HuH-7.5 (cell line): ENCODE measurements around the gene TERB2.
A peak's percentile ranks its signal among the peaks of the same experiment; 100 is the strongest.
"Not testable (repeated sequence)": the region's sequence is repeated elsewhere in the genome, so short reads cannot be mapped to it uniquely, and the experiment has no call there.

Experiments used
- DNase-seq: peaks from one replicate; pipeline ENCODE4 v3.0.0; 2011; ENCODE audit warnings: low spot score

The TERB2 gene, protein sequence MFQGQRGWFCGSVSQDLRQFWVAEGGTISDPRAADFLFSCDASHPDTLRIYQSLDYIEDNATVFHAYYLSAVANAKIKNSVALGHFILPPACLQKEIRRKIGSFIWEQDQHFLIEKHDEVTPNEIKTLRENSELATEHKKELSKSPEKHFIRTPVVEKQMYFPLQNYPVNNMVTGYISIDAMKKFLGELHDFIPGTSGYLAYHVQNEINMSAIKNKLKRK

DNA sequence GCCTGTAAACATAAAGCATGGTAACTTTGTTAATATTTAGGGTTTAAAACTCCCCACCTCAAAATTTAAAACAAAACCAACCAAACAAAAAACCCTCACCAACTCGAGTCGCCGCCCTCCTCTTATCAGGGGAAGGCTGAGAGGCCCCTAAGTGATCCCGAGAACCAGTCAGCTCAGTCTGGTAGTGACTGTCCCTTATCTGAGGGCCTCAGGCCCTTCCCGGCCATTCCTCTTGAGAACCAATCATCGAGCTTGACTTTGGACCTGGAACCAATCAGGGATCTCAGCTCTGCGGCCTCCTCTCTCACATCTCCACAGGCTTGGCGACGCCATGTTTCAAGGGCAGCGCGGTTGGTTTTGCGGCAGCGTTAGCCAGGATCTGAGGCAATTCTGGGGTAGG, at the start of gene TERB2:
TERB2 (plus strand) TSS at position 300 of the 400 bp plus-strand sequence; CDS start at position 332, 32 bp downstream.
- DNase-seq, result no peak

DNA sequence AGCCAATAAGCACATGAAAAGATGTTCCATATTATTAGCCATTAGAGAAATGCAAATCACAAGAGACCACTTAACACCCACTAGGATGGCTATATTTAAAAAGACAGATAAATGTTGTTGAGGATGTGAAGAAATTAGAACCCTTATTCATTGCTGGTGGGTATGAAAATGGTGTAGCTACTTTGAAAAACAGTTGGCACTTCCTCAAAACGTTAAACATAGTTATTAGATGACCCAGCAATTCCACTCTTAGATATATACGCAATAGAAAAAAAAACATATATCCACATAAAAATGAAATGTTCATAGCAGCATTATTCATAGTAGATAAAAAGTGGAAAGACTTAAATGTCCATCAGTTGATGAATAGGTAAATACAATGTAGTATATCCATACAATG, 47.1 kb upstream of the TERB2 start:
- no peak for DNase-seq

DNA sequence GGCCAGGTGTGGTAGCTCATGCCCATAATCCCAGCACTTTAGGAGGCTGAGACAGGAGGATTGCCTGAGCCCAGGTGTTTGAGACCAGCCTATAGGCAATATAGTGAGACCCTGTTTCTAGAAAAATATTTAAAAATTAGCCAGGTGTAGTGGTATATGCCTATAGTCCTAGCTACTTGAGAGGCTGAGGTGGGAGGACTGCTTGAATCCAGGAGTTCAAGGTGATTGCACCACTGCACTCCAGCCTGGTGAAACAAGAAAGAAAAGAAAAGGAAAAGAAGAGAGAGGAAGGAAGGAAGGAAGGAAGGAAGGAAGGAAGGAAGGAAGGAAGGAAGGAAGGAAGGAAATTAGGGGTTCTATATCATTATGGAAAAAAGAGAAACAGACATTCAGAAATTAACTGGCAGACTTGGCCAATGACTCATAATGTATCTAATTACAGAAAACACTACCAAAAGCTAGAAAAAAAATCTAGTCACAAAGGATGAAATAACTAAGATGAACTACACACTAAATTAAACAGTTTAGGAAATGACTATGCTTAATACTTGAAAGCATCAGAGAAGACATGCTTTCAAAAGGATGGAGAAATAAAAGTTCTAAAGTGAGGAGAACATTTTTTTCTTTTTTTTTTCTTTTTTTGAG, 45.4 kb upstream of the TERB2 start:
- DNase-seq, result no peak

GRCh38 chr15:44912186-44912585, 44.3 kb upstream of the TERB2 start:
- not testable (repeated sequence) for DNase-seq

- peak; percentile 36 for DNase-seq
These were observed 43.5 kb upstream of the TERB2 start for GRCh38 chr15:44912974-44913448.

DNA sequence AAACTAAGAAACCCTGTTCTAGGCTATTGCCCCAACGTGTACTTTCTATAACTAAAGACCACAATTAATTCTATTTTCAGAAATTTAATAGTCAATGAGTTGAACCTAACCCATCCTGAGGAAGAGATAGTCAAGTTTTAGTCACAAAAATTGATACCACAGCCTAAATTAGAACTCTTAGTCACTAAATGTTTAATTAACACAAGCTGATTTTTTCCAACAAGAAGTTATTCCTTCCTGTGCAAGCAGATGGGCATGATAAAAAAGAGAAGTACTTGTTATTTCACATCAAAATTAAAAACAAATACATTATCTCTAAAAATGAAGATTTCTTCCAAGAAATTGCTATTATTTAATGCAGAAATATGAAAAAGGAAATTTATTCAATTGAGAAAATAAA, 38.4 kb upstream of the TERB2 start:
- no peak for DNase-seq

DNA sequence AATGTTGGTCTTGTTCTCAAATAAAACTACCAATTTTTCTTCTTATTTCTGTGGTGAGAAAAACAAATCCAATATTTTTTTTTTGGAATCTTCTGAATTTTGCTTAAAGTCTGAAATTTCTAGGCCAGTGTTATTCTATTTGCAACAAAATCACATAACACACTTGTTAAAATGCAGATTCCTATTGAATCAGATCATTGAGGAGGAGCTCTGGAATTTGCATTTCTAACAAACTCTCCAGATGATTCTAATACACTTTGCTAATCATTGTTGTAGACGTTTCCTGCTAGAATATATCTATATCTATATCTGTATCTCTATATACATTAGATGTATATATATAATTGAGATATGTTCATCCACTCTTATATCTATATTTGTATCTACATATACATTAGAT, 27.8 kb upstream of the TERB2 start:
- DNase-seq, result not testable (repeated sequence)

DNA sequence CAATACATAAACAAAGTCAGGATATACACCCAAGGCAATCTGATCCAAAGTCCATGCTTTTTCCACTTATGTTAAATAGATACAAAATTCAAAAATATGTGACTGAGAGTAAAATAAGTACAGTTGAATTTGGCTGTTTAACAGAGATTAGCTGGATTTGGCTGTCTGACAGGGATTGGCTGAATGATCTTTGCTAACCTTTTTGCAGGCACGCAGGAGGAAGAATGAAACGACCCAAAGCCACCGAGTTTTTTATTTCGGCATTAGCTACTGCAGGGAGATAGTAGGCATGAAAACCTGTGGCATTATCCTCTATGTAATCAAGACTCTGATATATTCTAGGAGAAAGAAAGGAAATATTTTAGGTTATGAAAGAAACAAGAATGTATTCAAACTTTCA, 26.2 kb upstream of the TERB2 start:
- DNase-seq, result not testable (repeated sequence)

DNA sequence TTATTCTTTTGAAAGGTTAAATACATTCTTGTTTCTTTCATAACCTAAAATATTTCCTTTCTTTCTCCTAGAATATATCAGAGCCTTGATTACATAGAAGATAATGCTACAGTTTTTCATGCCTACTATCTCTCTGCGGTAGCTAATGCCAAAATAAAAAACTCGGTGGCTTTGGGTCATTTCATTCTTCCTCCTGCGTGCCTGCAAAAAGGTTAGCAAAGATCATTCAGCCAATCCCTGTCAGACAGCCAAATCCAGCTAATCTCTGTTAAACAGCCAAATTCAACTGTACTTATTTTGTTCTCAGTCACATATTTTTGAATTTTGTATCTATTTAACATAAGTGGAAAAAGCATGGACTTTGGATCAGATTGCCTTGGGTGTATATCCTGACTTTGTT, 1.8 kb downstream of the TERB2 start:
- not testable (repeated sequence) for DNase-seq

DNA sequence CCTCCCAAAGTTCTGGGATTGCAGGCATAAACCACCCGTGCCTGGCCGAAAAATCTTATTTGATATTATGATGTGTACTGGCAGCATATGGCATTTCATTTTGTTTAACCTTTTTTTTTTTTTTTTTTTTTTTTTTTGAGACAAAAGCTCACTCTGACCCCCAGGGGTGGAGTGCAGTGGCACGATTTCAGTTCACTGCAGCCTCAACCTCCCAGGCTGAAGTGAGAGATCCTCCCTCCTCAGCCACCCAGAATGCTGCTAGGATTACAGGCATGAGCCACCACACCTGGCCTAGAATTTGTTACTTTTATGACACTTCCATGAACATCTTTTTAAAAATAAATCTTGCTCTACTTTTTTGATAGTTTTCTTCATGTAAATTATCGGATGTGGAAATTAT, 12.0 kb downstream of the TERB2 start:
- no peak for DNase-seq

GRCh38 chr15:44971036-44971435, 14.5 kb downstream of the TERB2 start:
- DNase-seq, result no peak

DNA sequence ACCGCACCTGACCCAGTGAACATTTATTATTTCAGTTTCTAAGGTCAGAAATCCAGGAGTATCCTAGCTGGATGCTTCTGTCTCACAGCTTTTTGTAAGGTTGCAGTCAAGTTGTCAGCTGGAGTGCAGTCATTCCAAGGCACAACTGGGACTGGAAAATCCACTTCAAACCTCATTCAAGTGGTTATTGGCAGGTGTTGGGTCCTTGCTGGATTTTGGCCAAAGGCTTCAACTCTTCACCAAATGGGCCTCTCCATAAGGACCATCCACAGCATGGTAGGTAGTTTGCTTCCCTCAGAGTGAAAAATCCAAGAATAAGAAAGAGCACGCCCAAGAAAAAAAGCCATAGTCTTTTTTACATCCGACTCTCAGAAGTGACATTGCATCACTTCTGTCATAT, 19.7 kb downstream of the TERB2 start:
- DNase-seq, result not testable (repeated sequence)

DNA sequence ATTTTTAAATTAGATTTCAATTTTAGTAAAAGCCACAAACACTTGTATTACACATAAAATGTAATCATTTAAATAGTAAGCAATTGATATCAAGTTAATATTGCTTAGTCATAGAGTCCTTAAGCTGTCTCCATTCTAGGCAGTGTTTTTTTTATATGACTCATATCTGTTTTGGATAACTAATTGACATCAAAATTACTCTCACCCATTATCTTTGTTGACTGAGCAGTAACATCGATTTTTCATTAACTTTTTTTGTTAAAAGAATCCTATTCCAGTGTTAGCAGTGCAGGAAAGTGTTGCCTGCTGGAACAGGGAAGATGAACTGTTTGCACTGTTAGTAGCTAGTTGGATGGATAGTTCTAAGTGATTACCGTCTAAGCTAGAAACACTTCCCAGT, 21.3 kb downstream of the TERB2 start:
- not testable (repeated sequence) for DNase-seq

- peak; percentile 28 for DNase-seq
These were observed 23.3 kb downstream of the TERB2 start for GRCh38 chr15:44979617-44980339.

DNA sequence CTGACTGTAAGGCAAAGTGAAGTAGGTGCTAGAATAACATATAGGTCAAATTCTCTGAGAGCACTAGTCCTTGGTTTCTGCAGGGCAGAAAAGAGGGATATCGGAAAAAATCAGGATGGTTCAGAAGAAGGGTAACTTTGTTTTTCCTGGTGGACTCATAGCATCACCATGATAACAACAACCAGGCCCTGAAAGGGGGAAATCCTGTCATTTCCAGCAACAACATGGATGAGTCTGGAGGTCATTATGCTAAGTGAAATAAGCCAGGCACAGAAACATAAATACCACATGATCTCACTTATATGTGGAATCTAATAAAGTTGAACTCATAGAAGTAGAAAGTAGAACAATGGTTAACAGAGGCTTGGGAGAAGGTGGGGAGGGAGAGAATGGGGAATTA, 27.7 kb downstream of the TERB2 start:
- not testable (repeated sequence) for DNase-seq

DNA sequence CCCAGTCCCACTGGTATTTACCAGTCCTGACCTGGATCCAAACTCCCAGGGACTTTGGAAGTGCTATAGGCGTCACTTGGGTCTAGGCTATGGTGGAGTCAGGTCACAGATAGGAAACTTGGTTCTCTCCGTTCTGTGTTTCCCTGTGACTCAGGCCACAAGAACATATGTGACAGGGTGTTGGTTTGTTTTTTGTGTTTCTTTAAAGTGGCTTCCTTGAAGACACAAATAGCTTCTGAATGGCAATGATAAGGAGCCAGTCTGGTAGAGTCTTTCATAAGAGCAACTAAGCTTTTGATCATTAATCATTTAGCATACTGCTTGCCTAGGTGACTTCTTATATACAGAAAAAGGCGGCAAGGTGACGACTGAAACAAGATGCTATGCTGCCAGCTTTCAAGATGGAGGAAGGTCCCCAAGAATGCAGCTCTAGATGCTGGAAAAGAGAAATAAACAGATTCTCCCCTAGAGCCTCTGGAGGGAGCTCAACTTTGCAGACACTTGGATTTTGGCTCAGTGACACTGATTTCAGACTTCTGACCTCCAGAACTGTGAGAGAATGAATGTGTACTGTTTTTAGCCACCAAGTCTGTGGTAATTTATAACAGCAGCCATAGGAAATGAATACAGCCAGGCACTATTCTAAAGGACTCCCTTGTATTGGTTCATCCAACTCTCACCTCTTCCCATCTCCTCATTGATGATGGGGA, 30.0 kb downstream of the TERB2 start:
- DNase-seq, result not testable (repeated sequence)

DNA sequence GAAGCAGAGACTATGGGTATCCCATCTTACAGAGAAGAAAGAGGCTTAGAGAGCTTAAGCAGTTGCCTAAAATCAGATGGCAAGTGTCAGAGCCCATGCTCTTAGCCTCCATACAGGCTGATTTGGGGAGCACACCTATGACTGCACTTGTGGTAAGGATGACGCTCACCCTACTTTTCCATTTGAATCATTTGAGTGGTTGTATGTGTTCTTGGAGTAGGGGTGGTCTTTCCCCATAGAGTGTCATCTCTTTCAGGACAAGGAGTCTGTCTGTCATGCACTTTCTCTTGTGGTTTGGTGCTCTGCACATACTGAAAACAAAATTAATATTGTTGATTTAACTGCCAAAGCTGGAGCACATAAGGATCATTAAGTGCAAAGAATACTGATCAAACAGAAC, 31.2 kb downstream of the TERB2 start:
- DNase-seq, result not testable (repeated sequence)

- not testable (repeated sequence) for DNase-seq
These were observed 31.8 kb downstream of the TERB2 start for GRCh38 chr15:44988184-44988869.

- DNase-seq, result not testable (repeated sequence)
These were observed 32.4 kb downstream of the TERB2 start for GRCh38 chr15:44988870-44989219.

DNA sequence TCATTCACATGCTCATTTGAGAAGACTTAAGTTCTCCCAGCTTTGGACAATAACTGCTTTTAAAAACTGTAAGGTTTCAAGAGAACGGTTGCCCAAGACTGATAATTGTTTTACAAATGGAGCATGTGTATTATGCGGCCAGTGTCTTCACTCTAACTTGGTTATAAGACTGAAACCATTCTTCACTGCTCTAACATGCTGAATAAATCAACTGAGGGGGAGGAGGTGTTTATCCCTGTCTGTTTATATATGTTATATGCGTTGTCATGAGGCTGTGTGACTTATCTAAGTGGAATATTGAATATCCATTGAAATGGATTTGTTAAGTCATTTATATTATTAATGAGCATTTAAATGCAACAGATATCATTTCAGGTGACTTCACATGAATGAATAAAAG, 41.1 kb downstream of the TERB2 start:
- DNase-seq, result not testable (repeated sequence)

DNA sequence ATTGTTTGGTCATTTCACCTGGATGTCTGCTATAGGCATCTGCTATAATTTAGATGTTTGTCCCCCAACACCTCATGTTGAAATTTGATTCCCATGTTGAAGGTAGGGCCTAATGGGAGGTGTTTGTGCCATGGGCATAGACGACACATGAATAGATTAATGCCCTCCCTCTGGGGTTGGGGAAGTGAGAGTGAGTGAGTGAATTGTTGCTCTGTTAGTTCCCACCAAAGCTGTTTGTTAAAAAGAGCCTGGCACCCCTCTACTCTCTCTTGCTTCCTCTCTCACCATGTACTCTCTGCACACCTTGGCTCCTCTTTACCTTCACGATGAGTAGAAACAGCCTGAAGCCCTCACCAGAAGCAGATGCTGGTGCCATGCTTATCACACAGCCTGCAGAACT, 42.6 kb downstream of the TERB2 start:
- DNase-seq, result no peak

DNA sequence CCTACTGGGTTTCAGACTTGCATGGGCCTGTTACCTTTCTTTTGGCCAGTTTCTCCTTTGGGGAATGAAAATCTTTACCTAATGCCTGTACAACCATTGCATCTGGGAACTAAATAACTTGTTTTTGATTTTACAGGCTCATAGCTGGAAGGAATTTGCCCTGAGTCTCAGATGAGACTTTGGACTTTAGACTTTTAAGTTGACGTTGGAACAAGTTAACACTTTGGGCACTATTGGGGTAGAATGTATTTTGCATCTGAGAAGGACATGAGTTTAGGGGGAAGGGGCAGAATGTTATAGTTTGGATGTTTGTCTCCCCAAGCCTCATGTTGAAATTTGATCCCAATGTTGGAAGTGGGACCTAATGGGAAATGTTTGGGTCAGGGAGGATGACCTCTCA, 44.7 kb downstream of the TERB2 start:
- DNase-seq, result not testable (repeated sequence)
